ENCODE results near the gene CRIP2. TPM values are rescaled to one million over a fixed set of nuclear protein-coding genes. Genes with fewer than 3 reads are reported as not detected.

CRIP2 gene
- total and polyA plus RNA-seq, 2 of the 8 experiments (the other 6 are each of a cell fraction or from before 2014, with no cell fraction given), result 4.2 to 13.5 TPM

GRCh38 chr14:105481886-105482457 is 7.4 kb downstream of the CRIP2 start (continued):
- TF ChIP-seq SIX5 (IDR thresholded peaks at IDR 0.05; ENCODE audit: low read depth, low read length) (no peak), SIN3A (conservative IDR thresholded peaks at IDR 0.05 in 1 of 2, IDR thresholded peaks at IDR 0.05 in 1 of 2; ENCODE audit: low read depth in 1 of 2, low read length in 2 of 2) (0 out of 4 replicates have a peak, but pooled peaks of 1 of the 2 experiments have one; percentile 55), CREB1 (IDR thresholded peaks at IDR 0.05) (peak; percentile 73), SAP30 (IDR thresholded peaks at IDR 0.05; ENCODE audit: insufficient read depth, insufficient replicate concordance, low read length) (peak; percentile 34), TAF1 (IDR thresholded peaks at IDR 0.05; ENCODE audit: low read depth, low read length) (peak; percentile 38; the same call in 1 of the 2 replicates)
